Ramos (cell line): ENCODE measurements around the gene R3HDM2.
"Not testable (repeated sequence)": the region's sequence is repeated elsewhere in the genome, so short reads cannot be mapped to it uniquely, and the experiment has no call there.

Source experiments
- in situ Hi-C: fragments of 300-500 bp; cut with MboI; formaldehyde crosslinking; loops from one replicate; pipeline ENCODE4 v1.14.3; 2022; ENCODE audit warnings: low sequenced_read_pairs; ENCODE audit not compliant: unreplicated experiment

R3HDM2 gene

GRCh38 chr12:57395121-57395520 lies 35.7 kb downstream of the R3HDM2 start:
- in situ Hi-C loops: no loop called here

GRCh38 chr12:57390174-57390573 lies 40.7 kb downstream of the R3HDM2 start:
- in situ Hi-C loops: no loop called here

- in situ Hi-C loops: no loop called here
These were observed 41.8 kb downstream of the R3HDM2 start for GRCh38 chr12:57389033-57389432.

GRCh38 chr12:57388425-57388824 lies 42.4 kb downstream of the R3HDM2 start:
- in situ Hi-C loops: no loop called here

GRCh38 chr12:57386187-57386720 lies 44.6 kb downstream of the R3HDM2 start:
- in situ Hi-C loops: no loop called here

- in situ Hi-C loops: no loop called here
These were observed 45.3 kb downstream of the R3HDM2 start for GRCh38 chr12:57385586-57385985.

GRCh38 chr12:57384478-57384877 lies 46.4 kb downstream of the R3HDM2 start:
- in situ Hi-C loops: no loop called here

GRCh38 chr12:57381693-57382220 lies 49.1 kb downstream of the R3HDM2 start:
- in situ Hi-C loops: no loop called here

GRCh38 chr12:57380300-57380699 lies 50.5 kb downstream of the R3HDM2 start:
- in situ Hi-C loops: no loop called here

- in situ Hi-C loops: no loop called here
These were observed 53.6 kb downstream of the R3HDM2 start for GRCh38 chr12:57377103-57377840.

- in situ Hi-C loops: no loop called here
These were observed 58.6 kb downstream of the R3HDM2 start for GRCh38 chr12:57372233-57372632.

GRCh38 chr12:57370696-57371095 lies 60.1 kb downstream of the R3HDM2 start:
- in situ Hi-C loops: no loop called here

GRCh38 chr12:57370072-57370471 lies 60.8 kb downstream of the R3HDM2 start:
- in situ Hi-C loops: no loop called here

GRCh38 chr12:57369202-57369601 lies 61.6 kb downstream of the R3HDM2 start:
- in situ Hi-C loops: no loop called here

- in situ Hi-C loops: no loop called here
These were observed 62.3 kb downstream of the R3HDM2 start for GRCh38 chr12:57368349-57369095.

- in situ Hi-C loops: no loop called here
These were observed 63.7 kb downstream of the R3HDM2 start for GRCh38 chr12:57367121-57367520.

GRCh38 chr12:57366315-57366714 lies 64.5 kb downstream of the R3HDM2 start:
- in situ Hi-C loops: no loop called here

- in situ Hi-C loops: not testable (repeated sequence)
These were observed 66.7 kb downstream of the R3HDM2 start for GRCh38 chr12:57364156-57364555.

- in situ Hi-C loops: no loop called here
These were observed 70.4 kb downstream of the R3HDM2 start for GRCh38 chr12:57360468-57360867.

- in situ Hi-C loops: no loop called here
These were observed 72.2 kb downstream of the R3HDM2 start for GRCh38 chr12:57358646-57359045.

- in situ Hi-C loops: no loop called here
These were observed 75.1 kb downstream of the R3HDM2 start for GRCh38 chr12:57355734-57356133.
